ENCODE results near the gene CCL2.

CCL2 gene

GRCh38 chr17:34287875-34288274 is 32.8 kb downstream of the CCL2 start:
- H3K27me3 ChIP-seq (ENCODE audit: control insufficient read depth, insufficient read depth, low read length, poor library complexity, severe bottlenecking) = no peaks in the 10 kb centered on the region
- no peaks in the 10 kb centered on the region for H3K9me3 ChIP-seq (ENCODE audit: control insufficient read depth, low read length)
- H3K4me1 ChIP-seq (ENCODE audit: control insufficient read depth, insufficient read depth, low read length) = no peaks in the 10 kb centered on the region
- WGBS, 2 experiments = 60 to 87% methylated on average over 2 of the region's 2 CpGs
- no peaks in the 10 kb centered on the region for H3K36me3 ChIP-seq (ENCODE audit: control insufficient read depth, insufficient read depth, low read length)
- no peak overlapping the region for H3K27ac ChIP-seq (ENCODE audit: insufficient read depth, low read depth, low read length, poor library complexity, severe bottlenecking)
- no peak overlapping the region for H3K4me3 ChIP-seq (ENCODE audit: insufficient read depth, low read depth, low read length)

DNA sequence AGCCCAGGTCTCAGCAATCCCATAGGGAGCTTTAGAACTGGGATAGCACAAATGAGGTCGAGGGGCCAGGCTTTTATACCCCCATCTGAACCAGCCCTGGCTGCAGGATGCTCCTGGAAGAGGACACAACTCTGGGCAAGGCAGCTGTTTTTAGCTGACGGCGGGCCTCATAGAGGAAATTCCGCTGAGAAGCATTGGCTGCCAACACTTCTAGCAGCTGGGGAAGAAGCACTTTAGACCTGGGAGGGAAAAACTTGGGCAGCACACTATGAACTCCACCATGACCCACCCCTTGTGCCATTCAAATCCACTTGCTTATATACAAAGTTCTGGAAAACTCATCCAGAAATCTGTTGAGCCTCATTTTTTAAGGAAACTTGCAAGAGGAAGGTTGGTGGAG is 35.5 kb downstream of the CCL2 start:
- no peak overlapping the region for H3K27ac ChIP-seq (ENCODE audit: insufficient read depth, low read depth, low read length, poor library complexity, severe bottlenecking)
- no peaks in the 10 kb centered on the region for H3K27me3 ChIP-seq (ENCODE audit: control insufficient read depth, insufficient read depth, low read length, poor library complexity, severe bottlenecking)
- H3K4me1 ChIP-seq (ENCODE audit: control insufficient read depth, insufficient read depth, low read length) = no peaks in the 10 kb centered on the region
- WGBS, 2 experiments = 87 to 88% methylated on average over 4 of the region's 4 CpGs
- H3K9me3 ChIP-seq (ENCODE audit: control insufficient read depth, low read length) = no peaks in the 10 kb centered on the region
- no peak overlapping the region for H3K4me3 ChIP-seq (ENCODE audit: insufficient read depth, low read depth, low read length)
- no peaks in the 10 kb centered on the region for H3K36me3 ChIP-seq (ENCODE audit: control insufficient read depth, insufficient read depth, low read length)

DNA sequence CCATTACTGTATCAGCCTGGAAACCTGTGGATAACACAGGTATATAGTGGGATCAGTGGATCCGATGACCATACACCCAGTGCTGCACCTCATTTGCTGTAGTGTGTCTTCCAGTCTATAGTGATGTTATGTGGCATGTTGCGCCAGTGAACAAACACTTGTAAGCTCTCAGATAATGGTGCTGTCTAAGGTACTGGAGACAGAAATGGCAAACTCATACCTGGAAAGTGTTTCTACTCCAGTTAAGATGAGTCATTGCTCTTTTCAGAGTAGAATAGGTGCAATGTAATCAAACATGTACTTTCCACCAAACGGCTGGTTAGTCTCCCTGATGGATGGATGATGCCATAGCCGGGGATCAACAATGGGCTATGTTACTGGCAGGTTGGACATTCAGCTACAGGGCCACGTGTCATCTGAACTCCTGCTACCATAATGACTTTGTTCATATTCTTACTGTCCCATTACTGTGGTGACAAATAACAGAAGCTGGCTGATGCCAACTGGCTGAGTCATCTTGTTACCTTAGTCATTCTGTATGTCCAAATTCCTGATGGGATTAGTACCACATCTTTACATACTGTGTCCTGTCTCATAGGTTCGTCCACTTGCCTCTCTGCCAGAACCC is 36.8 kb downstream of the CCL2 start:
- WGBS, 2 experiments = 92 to 93% methylated on average over 6 of the region's 6 CpGs
- H3K36me3 ChIP-seq (ENCODE audit: control insufficient read depth, insufficient read depth, low read length) = no peaks in the 10 kb centered on the region

GRCh38 chr17:34299027-34299426 is 43.9 kb downstream of the CCL2 start:
- Histone ChIP-seq H3K9me3 (ENCODE audit: control insufficient read depth, low read length) (no peaks in the 10 kb centered on the region), H3K4me3 (ENCODE audit: insufficient read depth, low read depth, low read length) (no peak overlapping the region), H3K4me1 (ENCODE audit: control insufficient read depth, insufficient read depth, low read length) (no peaks in the 10 kb centered on the region), H3K27me3 (ENCODE audit: control insufficient read depth, insufficient read depth, low read length, poor library complexity, severe bottlenecking) (peaks cover 8% of the 10 kb centered on the region), H3K27ac (ENCODE audit: insufficient read depth, low read depth, low read length, poor library complexity, severe bottlenecking) (no peak overlapping the region), H3K36me3 (ENCODE audit: control insufficient read depth, insufficient read depth, low read length) (no peaks in the 10 kb centered on the region)
- 93 to 98% methylated on average over 2 of the region's 2 CpGs for WGBS, 2 experiments

More for the DNA sequence above, 36.8 kb downstream of the CCL2 start:
- Histone ChIP-seq H3K4me3 (ENCODE audit: insufficient read depth, low read depth, low read length) (no peak overlapping the region), H3K9me3 (ENCODE audit: control insufficient read depth, low read length) (no peaks in the 10 kb centered on the region), H3K27ac (ENCODE audit: insufficient read depth, low read depth, low read length, poor library complexity, severe bottlenecking) (no peak overlapping the region), H3K4me1 (ENCODE audit: control insufficient read depth, insufficient read depth, low read length) (no peaks in the 10 kb centered on the region), H3K27me3 (ENCODE audit: control insufficient read depth, insufficient read depth, low read length, poor library complexity, severe bottlenecking) (no peaks in the 10 kb centered on the region)

GRCh38 chr17:34299956-34300577 is 45.0 kb downstream of the CCL2 start:
- no peaks in the 10 kb centered on the region for H3K9me3 ChIP-seq (ENCODE audit: control insufficient read depth, low read length)
- H3K36me3 ChIP-seq (ENCODE audit: control insufficient read depth, insufficient read depth, low read length) = no peaks in the 10 kb centered on the region
- peaks cover 8% of the 10 kb centered on the region for H3K27me3 ChIP-seq (ENCODE audit: control insufficient read depth, insufficient read depth, low read length, poor library complexity, severe bottlenecking)
- no peak overlapping the region for H3K27ac ChIP-seq (ENCODE audit: insufficient read depth, low read depth, low read length, poor library complexity, severe bottlenecking)
- H3K4me3 ChIP-seq (ENCODE audit: insufficient read depth, low read depth, low read length) = no peak overlapping the region
- 93 to 97% methylated on average over 3 of the region's 3 CpGs for WGBS, 2 experiments
- H3K4me1 ChIP-seq (ENCODE audit: control insufficient read depth, insufficient read depth, low read length) = no peaks in the 10 kb centered on the region

DNA sequence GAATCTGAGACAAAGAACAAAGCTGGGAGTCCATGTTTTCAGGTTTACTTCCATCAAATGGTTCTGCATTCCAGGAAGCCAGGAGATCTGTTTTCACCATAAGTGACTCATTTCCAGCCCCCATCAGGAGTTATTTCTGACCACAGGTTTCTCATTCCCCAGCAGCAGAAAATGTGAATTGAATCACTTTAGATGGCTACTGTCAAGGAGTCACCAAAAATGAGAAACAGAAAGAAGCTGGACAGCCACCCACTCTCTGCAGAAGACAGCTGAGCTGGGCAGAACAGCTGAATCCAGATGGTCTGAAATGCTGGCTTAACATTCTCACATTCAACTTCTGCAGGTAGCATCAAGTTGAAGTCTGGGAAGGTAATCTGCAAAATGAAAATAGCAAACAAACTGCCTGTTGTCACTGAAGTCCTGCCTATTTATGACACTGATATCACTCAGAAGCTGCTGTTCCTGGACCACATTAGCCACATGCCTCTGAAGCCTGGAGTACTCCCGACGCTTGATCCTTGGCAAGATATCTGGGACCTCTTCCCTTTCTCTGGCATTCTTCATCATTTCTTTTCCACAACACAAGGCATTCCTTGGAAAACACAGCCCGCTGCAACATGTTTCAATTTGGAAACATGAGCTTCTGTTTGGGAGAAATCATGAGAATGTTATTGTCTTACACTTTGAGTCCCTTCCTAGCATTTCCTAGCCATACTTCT is 45.7 kb downstream of the CCL2 start:
- Histone ChIP-seq H3K27ac (ENCODE audit: insufficient read depth, low read depth, low read length, poor library complexity, severe bottlenecking) (no peak overlapping the region), H3K27me3 (ENCODE audit: control insufficient read depth, insufficient read depth, low read length, poor library complexity, severe bottlenecking) (peaks cover 8% of the 10 kb centered on the region), H3K9me3 (ENCODE audit: control insufficient read depth, low read length) (no peaks in the 10 kb centered on the region), H3K4me1 (ENCODE audit: control insufficient read depth, insufficient read depth, low read length) (no peaks in the 10 kb centered on the region), H3K36me3 (ENCODE audit: control insufficient read depth, insufficient read depth, low read length) (no peaks in the 10 kb centered on the region), H3K4me3 (ENCODE audit: insufficient read depth, low read depth, low read length) (no peak overlapping the region)
- 96 to 98% methylated on average over 2 to 3 of the region's 3 CpGs for WGBS, 2 experiments

- Histone ChIP-seq H3K36me3 (ENCODE audit: control insufficient read depth, insufficient read depth, low read length) (no peaks in the 10 kb centered on the region), H3K4me3 (ENCODE audit: insufficient read depth, low read depth, low read length) (no peak overlapping the region), H3K4me1 (ENCODE audit: control insufficient read depth, insufficient read depth, low read length) (no peaks in the 10 kb centered on the region), H3K9me3 (ENCODE audit: control insufficient read depth, low read length) (no peaks in the 10 kb centered on the region), H3K27me3 (ENCODE audit: control insufficient read depth, insufficient read depth, low read length, poor library complexity, severe bottlenecking) (peaks cover 8% of the 10 kb centered on the region), H3K27ac (ENCODE audit: insufficient read depth, low read depth, low read length, poor library complexity, severe bottlenecking) (no peak overlapping the region)
- WGBS, 2 experiments = 64 to 71% methylated on average over 2 of the region's 2 CpGs
These were observed 46.9 kb downstream of the CCL2 start for GRCh38 chr17:34301986-34302385.

GRCh38 chr17:34302636-34303035 is 47.6 kb downstream of the CCL2 start:
- WGBS, 2 experiments = 95 to 100% methylated on average over 1 of the region's 1 CpG
- Histone ChIP-seq H3K36me3 (ENCODE audit: control insufficient read depth, insufficient read depth, low read length) (no peaks in the 10 kb centered on the region), H3K27ac (ENCODE audit: insufficient read depth, low read depth, low read length, poor library complexity, severe bottlenecking) (no peak overlapping the region), H3K4me3 (ENCODE audit: insufficient read depth, low read depth, low read length) (no peak overlapping the region), H3K27me3 (ENCODE audit: control insufficient read depth, insufficient read depth, low read length, poor library complexity, severe bottlenecking) (peaks cover 8% of the 10 kb centered on the region), H3K9me3 (ENCODE audit: control insufficient read depth, low read length) (no peaks in the 10 kb centered on the region), H3K4me1 (ENCODE audit: control insufficient read depth, insufficient read depth, low read length) (no peaks in the 10 kb centered on the region)

DNA sequence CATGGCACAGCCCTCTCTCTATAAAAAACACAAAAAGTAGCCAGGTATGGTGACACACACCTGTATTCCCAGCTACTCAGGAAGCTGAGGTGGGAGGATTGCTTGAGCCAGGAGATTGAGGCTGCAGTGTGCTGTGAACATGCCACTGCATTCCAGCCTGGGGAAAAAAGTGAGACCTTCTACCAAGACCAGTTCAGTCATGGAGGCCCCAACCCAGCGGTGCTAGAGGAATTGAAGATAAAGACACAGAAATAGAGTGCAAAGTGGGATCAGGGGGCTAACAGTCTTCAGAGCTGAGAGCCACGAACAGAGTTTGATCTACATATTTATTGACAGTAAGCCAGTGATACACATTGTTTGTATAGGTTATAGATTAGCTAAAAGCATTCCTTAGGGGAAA is 48.5 kb downstream of the CCL2 start:
- Histone ChIP-seq H3K36me3 (ENCODE audit: control insufficient read depth, insufficient read depth, low read length) (no peaks in the 10 kb centered on the region), H3K4me1 (ENCODE audit: control insufficient read depth, insufficient read depth, low read length) (no peaks in the 10 kb centered on the region), H3K4me3 (ENCODE audit: insufficient read depth, low read depth, low read length) (no peak overlapping the region), H3K27me3 (ENCODE audit: control insufficient read depth, insufficient read depth, low read length, poor library complexity, severe bottlenecking) (peaks cover 7% of the 10 kb centered on the region), H3K27ac (ENCODE audit: insufficient read depth, low read depth, low read length, poor library complexity, severe bottlenecking) (no peak overlapping the region), H3K9me3 (ENCODE audit: control insufficient read depth, low read length) (no peaks in the 10 kb centered on the region)
- 88 to 92% methylated on average over 2 of the region's 2 CpGs for WGBS, 2 experiments

DNA sequence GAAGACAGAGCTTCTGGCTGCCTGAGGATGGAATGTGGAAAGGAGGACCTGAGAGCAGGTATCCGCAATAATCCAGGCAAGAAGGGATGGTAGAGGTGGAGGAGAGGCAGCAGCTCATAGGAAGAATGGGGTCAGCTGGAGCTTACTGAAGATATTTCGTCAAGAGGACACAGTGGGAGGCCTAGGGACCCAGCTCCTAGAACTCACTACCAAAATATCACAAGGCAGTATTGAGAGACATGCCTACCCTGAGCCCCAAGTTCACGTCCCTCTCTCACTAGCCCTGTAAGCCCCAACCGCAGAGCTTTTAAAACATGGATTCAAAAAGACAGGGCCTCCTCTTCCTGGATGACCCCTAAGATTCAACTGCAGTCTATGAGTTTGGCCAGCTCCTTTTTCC is 50.0 kb downstream of the CCL2 start:
- Histone ChIP-seq H3K27ac (ENCODE audit: insufficient read depth, low read depth, low read length, poor library complexity, severe bottlenecking) (no peak overlapping the region), H3K27me3 (ENCODE audit: control insufficient read depth, insufficient read depth, low read length, poor library complexity, severe bottlenecking) (no peaks in the 10 kb centered on the region), H3K9me3 (ENCODE audit: control insufficient read depth, low read length) (no peaks in the 10 kb centered on the region), H3K36me3 (ENCODE audit: control insufficient read depth, insufficient read depth, low read length) (no peaks in the 10 kb centered on the region), H3K4me1 (ENCODE audit: control insufficient read depth, insufficient read depth, low read length) (no peaks in the 10 kb centered on the region), H3K4me3 (ENCODE audit: insufficient read depth, low read depth, low read length) (no peak overlapping the region)
- 88 to 96% methylated on average over 4 of the region's 4 CpGs for WGBS, 2 experiments

Measured in ectodermal cell (in vitro differentiated cells).